ENCODE measurements around the gene IFT81.
"Not testable (repeated sequence)": the region's sequence is repeated elsewhere in the genome, so short reads cannot be mapped to it uniquely, and the experiment has no call there.

IFT81 gene

GRCh38 chr12:110247340-110248095, 123.4 kb downstream of the IFT81 start:
- DNase-seq = no peak

- no peak for DNase-seq
These were observed 123.9 kb downstream of the IFT81 start for GRCh38 chr12:110248096-110248447.

- no peak for DNase-seq
These were observed 124.9 kb downstream of the IFT81 start for GRCh38 chr12:110249105-110249504.

GRCh38 chr12:110249716-110250225, 125.6 kb downstream of the IFT81 start:
- DNase-seq = no peak

- no peak for DNase-seq
These were observed 127.2 kb downstream of the IFT81 start for GRCh38 chr12:110251381-110251780.

- no peak for DNase-seq
These were observed 128.6 kb downstream of the IFT81 start for GRCh38 chr12:110252716-110253115.

- DNase-seq = no peak
These were observed 129.0 kb downstream of the IFT81 start for GRCh38 chr12:110253176-110253575.

GRCh38 chr12:110254971-110255540, 130.9 kb downstream of the IFT81 start:
- no peak for DNase-seq

- not testable (repeated sequence) for DNase-seq
These were observed 131.8 kb downstream of the IFT81 start for GRCh38 chr12:110255890-110256456.

- DNase-seq = no peak
These were observed 132.7 kb downstream of the IFT81 start for GRCh38 chr12:110256780-110257431.

GRCh38 chr12:110258466-110258865, 134.3 kb downstream of the IFT81 start:
- DNase-seq = no peak

- no peak for DNase-seq
These were observed 138.6 kb downstream of the IFT81 start for GRCh38 chr12:110262442-110263388.

- DNase-seq = no peak
These were observed 142.3 kb downstream of the IFT81 start for GRCh38 chr12:110266381-110266960.

GRCh38 chr12:110266980-110267620, 142.9 kb downstream of the IFT81 start:
- no peak for DNase-seq

Data from stimulated activated CD4-positive, alpha-beta T cell treated with anti-CD3 and anti-CD28 coated beads, Interleukin-15, amount 100 ng/mL, for 24 hours (primary cell).